ENCODE measurements around the gene NELFB. TPM values are rescaled to one million over a fixed set of nuclear protein-coding genes. Genes with fewer than 3 reads are reported as not detected.

The NELFB gene
- total RNA-seq, 1 donor from 2014 or later, result 38.9 TPM

DNA sequence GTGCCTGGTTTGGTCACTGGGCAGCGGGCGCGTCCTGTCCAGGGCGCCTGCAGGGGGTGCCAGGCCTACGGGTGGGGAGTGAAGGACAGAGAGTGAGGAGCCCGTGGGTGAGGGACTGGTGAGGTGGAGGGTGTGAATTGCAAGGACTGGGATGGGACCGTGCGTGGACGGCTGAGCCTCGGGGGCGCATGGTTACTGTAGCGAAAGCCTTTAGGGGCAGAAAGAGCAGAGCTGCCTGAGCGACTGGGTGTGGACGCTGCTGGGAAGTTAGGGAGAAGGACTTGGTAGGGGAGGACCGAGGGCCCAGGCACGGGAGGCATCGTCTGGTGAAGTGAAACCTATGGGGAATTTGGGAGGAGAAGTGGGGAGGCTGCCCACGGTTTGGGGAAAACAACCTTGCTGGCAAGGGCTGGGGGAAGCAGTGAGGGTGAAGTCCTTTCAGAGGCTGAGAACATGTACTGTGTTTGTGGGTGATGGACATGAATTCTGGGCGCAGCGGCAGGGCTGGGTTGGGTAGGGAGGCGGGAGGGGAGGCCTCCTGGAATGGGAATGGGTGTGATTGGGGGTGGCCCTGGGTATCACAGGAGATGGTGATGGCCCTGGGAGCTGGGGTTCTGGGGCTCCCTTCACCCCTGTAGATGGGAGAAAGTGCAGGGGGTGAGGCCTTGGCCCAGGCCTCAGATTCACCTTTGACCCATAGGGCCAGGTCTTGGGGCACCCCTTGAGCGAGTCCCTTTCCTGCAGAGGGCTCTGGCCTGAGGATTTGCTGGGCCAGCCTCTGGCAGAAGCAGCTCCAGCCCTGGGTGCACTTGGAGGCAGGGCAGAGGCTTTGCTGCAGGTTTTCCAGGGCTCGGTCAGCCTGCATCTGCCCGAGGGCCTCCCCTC is 20.7 kb downstream of the NELFB start:
- intact Hi-C loops (cut with DNase I), result no loop called here
- DNase-seq (ENCODE audit: low spot score) (no peak), ATAC-seq (no peak)

DNA sequence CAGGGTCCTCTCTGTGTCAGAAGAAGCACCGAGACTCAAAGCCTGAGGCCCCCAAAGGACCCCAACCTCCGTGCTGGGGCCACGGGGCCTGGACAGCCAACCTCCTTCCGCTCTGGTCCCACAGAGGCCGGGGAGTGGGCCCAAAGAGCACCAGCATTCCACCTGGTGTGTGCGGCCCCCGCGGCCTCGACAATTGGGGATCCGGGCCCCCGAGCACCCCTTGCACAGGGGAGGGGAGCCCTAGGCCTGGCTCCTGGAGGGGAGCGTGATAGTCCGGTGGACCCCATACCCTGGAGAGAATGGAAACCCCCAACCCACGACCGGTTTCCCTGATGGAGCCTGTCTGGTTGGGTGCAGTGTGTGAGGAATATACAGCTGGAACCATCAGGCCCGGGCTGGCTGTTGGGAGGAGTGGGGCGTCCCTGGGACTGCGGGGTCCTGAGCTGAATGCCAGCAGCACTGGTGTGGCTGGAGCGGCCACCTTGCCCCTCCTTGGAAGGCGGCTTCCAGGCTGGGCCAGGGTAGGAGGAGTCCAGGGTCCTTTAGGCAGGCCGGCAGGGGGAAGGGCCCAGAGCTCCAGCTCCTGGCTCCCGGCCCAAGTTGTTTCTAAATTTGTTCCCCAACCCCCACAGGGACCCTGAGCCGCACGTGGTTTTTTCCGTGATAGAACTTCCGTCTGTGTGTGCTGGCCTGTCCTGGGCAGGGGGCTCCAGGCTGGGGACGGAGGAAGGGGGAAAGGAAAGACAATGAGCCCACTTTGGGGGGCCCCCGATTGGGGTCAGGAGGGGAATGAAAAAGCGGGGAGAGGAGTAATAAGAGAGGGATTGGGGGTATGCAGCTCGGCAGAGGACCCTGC is 21.6 kb downstream of the NELFB start:
- peak; percentile 81 for DNase-seq (ENCODE audit: low spot score)
- intact Hi-C loops (cut with DNase I), result no loop called here
- peak; percentile 81 for ATAC-seq

DNA sequence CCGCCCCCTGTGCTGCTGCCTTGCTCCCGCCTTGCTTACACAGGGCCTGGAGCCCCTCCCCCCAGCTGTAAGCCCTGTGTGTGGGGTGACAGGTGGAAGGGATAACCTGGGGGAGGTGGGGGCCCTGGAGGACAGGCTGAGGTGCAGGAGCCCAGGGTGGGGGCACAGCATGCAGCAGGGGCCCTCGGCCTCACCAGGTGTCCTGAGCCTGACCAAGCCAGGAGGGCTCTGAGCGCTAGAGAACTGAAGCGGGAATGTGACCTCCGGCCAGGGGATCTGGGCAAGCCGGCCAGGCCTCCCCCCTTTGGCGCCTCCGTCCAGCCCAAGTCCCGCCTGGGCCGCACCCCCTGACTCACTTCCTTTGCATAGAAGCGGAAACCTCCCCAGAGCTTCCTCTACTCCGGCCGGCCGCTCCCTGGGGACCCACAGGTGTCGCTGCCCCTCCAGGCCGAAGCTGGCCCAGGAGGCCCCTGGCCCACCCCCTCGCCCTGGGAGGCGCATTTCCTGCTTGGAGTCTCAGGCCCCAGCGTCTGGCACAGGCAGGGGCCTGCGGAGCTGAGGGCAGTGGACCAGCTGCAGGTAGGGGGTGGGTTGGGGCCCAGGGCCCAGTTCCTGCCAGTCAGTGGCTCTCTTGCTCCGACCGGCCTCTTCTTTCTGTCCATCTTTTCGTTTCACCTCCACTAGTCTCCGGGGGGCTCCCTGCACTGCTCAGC is 22.4 kb downstream of the NELFB start, which contains the start of gene TOR4A:
TOR4A (plus strand) TSS at position 398 of the 713 bp plus-strand sequence. CDS start 964 bp downstream, outside the sequence.
- DNase-seq (ENCODE audit: low spot score), result peak; percentile 82
- peak; percentile 73 for ATAC-seq
- intact Hi-C loops (cut with DNase I), result no loop called here

DNA sequence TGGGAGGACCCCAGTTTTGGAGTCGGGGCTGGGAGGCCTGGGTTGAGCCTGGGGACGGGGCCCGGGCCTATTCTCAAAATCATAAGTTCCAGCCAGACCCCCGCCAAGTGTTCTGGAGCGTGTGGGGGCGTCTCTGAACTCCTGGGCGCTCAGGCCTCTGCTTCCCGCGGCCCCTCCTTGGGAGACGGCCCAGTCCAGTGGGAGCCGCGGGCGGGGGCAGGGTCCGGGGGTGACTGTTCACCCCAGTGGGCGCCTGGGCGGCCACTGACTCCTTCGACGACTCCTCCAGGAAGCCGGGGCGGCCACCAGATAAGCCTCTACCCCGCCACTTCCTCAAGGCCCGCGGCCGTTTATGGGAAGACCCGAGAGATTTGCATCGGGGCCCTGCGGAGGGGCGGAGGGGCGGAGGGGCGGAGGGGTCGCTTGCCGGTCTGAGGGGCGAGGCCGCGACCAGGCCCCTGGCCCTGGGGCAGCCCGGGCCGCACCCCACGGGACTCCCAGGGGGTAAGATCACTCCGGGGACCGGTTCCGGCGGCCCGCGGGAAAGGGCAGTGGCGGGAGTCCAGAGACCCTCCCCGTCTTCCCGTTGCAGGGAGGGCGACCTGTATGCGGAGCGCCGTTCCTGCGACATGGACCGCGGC is 23.1 kb downstream of the NELFB start:
- intact Hi-C loops (cut with DNase I), result no loop called here
- no peak for DNase-seq (ENCODE audit: low spot score)
- ATAC-seq, result no peak

DNA sequence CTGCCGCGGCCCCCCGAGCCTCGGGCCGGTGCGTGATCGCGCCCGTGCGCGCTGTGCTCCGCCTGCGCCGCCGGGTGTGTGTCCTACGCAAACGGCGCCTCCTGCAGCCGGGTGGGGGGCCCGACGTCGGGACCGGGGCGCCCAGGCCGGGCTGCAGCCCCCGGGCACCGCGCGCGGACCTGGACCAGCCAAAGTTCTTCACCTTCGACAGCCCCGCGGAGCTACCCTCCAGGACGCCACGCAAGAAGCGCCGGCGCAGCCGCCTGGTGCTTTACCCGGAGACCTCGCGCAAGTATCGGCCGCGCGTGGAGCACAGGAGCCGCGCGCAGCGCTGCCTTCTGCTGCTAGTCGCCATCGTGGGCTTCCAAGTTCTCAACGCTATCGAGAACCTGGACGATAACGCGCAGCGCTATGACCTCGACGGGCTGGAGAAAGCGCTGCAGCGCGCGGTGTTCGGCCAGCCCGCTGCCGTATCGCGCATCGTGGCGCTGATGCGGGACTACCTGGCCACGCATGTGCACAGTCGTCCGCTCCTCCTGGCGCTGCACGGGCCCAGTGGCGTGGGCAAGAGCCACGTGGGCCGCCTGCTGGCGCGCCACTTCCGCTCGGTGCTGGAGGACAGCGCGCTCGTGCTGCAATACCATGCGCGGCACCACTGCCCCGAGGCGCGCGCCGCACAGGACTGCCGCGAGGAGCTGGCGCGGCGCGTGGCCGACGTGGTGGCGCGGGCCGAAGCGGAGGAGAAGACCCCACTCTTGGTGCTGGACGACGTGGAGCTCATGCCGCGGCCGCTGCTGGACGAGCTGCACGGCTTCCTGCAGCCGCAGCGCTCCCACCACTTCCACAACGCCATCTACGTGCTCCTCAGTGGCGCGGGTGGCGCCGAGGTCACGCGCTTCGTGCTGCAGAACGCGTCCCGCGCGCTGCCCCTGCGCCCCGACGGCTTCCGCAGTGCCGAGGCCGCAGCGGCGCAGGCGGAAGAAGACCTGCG is 23.9 kb downstream of the NELFB start:
- ATAC-seq (no peak), DNase-seq (ENCODE audit: low spot score) (no peak)
- intact Hi-C loops (cut with DNase I), result no loop called here

DNA sequence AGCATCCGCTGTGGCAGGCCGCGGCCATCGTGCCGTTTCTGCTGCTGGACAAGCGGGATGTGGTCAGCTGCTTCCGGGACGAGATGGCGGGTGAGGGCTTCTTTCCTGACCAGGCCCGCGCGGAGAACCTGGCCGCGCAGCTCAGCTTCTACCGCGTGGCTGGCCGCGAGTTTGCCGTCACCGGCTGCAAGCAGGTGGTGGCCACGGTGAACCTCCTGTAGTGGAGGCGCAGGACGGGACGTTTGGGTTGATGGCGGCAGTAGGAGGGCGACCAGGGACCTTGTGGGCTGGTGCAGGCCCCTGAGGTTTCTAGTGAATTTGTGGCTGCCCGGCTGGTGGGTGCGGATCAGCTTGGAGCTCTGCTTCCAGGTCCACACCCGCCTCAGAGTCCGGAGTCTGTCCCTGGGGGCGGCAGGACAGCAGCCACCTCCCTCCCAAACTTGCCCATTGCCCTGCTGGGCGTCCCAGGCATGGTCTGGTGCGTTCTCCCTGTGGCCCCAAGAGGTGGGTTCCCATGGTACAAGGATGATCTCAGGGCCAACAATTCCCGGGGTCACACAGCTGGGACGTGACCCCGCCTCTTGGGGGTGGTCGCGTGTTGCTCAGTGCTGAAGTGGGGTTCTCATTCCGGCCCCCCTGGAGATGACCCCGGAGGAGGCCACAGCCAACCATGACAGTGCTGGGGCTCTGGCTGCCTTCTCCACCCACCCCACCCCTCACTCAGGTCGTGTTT is 24.8 kb downstream of the NELFB start:
- ATAC-seq (no peak), DNase-seq (ENCODE audit: low spot score) (no peak)
- intact Hi-C loops (cut with DNase I), result no loop called here

DNA sequence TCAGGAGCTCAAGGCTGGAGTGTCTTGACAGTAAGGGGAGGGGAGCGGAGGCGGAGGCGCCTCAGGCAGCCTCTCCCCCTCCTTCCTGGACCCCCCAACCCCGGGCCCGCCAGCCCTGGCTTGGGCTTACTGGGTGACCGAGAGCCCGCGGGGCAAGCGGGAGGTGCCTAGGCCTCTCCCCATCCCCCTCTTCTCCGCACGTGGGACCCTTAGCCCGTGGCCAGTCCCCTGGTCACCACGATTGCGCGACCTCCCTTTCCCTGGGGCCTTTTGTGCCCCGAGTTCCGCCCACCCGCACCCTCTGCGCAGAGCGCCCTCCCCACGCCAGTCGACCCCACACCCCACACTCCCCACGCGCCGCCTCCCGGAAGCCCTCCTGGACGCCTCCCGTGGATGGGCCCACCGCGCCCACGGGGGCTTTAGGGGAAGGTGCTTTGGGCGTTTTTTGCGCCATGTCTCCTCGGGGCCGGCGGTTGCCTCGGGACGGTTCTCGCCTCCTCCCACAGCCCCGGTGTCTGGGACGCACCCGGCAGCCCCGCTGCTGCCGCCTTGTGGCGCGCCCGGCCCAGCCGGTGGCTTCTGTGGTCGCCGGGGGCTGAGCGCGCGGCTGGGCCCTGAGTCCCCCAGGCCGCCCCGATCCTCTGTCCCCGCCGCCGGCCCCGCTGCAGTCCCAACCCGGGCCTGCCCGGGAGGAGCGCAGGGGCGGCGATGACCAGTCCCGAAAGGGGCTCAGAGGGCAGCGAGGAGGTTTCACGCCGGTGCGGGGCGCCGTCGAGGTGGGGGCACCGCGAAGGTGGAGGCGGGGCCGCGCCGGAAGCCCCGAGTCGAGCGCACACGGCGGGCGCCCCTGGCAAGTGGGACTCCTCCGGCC is 25.6 kb downstream of the NELFB start:
- intact Hi-C loops (cut with DNase I), result no loop called here
- ATAC-seq (no peak), DNase-seq (ENCODE audit: low spot score) (no peak)

DNA sequence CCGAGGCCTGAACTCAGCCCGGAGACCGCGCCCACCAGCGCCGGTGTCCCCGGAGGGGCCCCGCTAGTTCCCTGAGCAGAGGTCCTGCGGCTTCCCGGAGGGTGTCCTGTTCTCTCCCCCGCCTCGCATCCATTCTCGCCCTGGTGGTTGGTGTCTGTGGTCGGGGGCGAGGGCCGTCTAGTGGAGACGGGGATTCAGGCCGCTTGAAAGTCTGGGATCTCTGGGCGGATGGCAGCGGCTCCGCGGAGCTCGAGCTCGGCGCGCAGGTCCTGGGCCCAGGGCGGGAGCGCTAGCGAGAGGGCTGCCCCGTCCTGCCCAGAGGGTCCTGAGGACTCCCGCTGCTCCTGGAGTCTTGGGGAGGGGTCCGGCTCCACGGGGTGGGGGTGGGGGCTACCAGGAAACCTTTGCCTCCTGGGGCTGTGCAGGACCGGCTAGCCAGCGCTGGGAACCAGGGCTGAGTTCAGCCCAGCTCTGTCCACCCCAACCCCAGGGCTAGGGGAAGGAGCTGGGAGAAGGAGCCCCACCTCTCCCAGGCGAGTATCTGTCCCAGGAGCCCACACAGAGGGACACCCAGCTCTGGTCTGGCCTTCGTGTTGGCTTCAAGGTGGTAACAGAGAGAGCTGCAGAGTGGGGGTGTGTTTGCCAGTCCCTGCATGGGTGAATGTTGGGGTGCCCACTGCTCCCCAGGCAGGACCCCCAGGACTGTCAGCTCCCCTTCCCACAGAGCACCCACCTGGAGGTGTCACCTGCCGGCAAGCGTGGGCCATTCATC is 26.4 kb downstream of the NELFB start:
- no peak for ATAC-seq
- DNase-seq (ENCODE audit: low spot score), result no peak
- intact Hi-C loops (cut with DNase I), result no loop called here

DNA sequence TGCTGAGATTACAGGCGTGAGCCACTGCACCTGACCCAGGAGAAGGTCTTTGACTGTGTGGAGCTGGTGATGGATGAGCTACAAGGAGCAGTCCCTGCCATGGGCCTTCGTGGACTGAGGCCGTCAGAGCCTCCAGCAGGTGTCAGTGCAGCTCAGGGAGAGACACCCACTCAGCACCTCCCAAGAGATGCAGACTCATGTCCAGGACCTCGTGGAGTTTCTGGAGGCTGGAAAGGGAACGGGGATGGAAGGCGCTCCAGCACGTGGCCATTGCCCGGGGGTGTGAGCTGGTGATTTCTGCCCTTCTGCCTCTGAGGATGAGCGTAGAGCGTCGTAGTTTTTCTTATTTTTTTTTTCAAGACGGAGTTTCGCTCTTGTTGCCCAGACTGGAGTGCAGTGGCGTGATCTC is 31.9 kb downstream of the NELFB start:
- DNase-seq (ENCODE audit: low spot score) (no peak), ATAC-seq (peak; percentile 59)
- intact Hi-C loops (cut with DNase I), result no loop called here

DNA sequence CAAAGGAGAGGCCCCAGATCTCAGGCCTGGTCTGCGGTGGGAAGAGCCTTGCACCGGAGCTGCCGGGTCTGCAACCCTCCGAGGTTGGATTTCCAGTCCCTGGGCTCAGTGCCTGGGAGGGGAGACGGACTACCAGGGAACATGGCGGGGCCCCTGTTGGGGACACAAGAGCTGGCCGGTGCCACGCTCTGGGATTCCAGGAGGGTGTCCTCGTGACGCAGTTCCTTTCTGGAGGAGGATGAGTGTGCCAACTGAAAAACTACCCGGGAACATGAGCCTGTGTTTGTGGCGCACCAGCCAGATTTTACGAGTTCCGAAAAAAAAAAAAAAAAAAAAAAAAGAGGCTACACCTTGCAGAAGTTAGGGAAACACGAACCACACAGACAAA is 38.0 kb downstream of the NELFB start:
- no peak for DNase-seq (ENCODE audit: low spot score)
- no peak for ATAC-seq
- intact Hi-C loops (cut with DNase I), result no loop called here

DNA sequence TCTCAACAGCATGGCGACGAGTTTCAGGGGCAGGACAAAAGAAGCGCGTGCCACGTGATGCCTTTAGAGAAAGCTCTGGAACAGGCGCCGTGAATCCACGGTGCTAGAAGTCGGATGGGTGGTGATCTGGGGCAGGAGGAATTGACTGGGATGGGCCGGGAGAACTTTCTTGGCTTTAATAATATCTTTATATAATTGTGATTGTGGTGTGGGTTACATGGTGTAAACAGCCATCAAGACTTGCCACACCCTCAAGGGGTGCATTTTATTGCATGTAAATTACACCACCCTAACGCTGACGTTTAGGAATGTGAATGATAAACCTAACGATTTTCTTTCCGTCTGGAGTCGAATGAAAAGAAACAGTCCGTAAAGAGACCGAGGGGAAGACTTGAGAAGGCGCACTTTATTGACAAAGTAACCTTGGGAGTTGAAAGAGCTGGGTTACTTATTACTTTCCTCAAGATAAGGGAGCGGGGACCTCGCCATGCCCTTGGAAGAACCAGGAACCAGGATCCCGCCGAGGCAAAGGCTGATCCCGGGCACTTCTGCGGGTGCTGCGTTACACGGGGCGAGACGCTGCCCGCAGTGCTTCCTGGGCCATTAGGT is 38.5 kb downstream of the NELFB start:
- DNase-seq (ENCODE audit: low spot score) (no peak), ATAC-seq (no peak)
- intact Hi-C loops (cut with DNase I), result no loop called here

DNA sequence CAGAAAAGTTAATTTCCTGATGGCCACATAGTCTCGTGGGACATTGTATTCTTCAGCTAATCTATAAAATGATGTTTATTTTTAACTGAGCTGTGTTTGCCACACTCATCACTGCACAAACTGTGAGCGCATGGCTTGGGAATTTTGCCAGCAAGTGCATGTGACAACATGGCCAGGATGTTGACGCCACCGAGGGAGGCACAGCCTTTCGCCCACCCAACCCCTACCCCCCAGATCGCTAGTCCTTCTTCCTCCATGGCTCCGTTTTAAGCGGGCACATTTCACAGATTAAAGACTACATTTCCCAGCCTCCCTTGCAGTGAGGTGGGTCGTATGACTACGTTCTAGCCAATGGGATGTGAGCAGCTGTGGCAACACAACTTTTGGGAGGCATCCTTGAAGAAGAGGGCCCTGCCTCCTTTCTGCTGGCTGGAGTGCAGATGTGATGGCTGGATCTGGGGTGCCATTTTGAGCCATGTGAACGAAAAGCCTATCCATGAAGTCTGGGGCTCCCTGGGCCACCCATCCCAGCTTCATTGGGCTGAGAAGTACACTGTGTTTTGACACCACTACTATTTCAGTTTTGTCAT is 39.1 kb downstream of the NELFB start:
- no peak for DNase-seq (ENCODE audit: low spot score)
- ATAC-seq, result peak; percentile 21
- intact Hi-C loops (cut with DNase I), result no loop called here

DNA sequence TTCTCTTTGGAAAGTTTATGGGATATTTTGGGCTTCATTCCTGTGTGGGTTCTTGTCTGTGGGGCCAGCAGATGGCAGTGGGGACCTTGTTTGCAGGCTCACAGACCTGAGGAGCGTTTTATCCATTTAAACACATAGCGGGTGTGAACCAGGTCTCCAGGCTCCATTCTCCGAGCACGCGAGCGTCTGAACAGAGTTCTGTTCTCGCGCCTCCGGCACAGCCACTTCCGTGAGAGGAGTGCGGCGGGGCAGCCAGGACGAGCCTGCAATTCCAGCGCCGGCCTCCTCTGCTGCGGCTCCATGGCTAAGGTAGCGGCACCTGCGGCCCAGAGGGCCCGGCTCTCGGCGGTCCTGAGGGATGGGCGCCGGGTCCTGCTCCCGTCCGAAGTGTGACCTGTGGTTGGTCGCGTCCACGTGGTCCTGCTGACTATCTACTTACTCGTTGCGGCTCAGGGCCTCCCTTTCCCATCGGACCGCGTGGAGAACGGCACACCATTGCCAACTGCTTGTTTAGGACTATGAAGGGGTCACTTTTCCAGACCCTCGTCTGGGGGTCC is 39.6 kb downstream of the NELFB start:
- DNase-seq (ENCODE audit: low spot score) (no peak), ATAC-seq (no peak)
- intact Hi-C loops (cut with DNase I), result no loop called here

DNA sequence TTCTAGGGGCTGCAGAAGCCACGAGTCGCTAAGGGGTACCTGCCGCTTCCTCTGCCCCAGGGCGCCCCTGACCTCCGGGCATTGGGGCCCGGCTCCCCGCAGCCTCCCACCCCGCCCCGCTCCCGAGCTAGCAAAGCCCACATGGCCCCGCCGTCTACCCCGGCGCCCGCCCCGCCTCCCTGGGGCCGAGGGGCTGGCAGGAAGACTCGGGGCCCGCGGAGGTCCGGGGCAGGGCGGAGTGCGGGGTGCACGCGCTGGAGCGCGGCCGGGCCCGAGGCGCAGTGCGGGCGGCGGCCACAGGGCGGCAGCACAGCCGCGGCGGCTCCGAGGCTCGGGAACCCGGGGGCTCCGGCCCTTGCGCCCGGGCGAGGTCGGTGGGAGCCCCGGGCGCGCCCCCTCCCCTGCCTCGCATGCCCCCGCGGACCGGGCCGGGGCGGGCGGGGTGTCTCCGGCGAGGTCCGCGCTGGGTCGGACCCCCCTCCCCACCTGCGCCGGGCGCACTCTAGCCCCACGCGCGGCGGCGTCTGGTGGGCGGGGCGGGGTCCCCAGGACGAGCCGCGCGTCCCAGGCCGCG is 40.2 kb downstream of the NELFB start:
- ATAC-seq (no peak), DNase-seq (ENCODE audit: low spot score) (no peak)
- intact Hi-C loops (cut with DNase I), result no loop called here

All from sciatic nerve (tissue), 2 donors.